ENCODE data around the gene CYB5RL. TPM values are rescaled to one million over a fixed set of nuclear protein-coding genes. Genes with fewer than 3 reads are reported as not detected.

Gene CYB5RL
- total and polyA plus RNA-seq, 2 of the 8 experiments (the other 6 are each of a cell fraction or from before 2014, with no cell fraction given), result 13.2 to 14.1 TPM

GRCh38 chr1:54188291-54188690 lies 11.5 kb downstream of the CYB5RL start:
- Histone ChIP-seq H3K4me3 (ENCODE audit: extremely low read depth in 1 of 4, insufficient read depth in 2 of 4, low read depth in 3 of 4, low read length in 4 of 4) (no peak overlapping the region), H4K8ac (ENCODE audit: extremely low read depth, insufficient read depth, low read length) (no peak overlapping the region), H2BK12ac (ENCODE audit: low read depth, low read length) (no peak overlapping the region), H2BK20ac (ENCODE audit: low read length) (no peak overlapping the region), H3K79me1 (ENCODE audit: low read depth, low read length) (0 out of 2 replicates have a peak, but pooled peaks cover 2% of the 10 kb centered on the region), H3K4me1 (replicated peaks in 1 of 4; ENCODE audit: control insufficient read depth in 3 of 4, insufficient read depth in 4 of 4, low read length in 3 of 4) (no peaks in the 10 kb centered on the region), H4K91ac (replicated peaks; ENCODE audit: insufficient read length, low read length) (no peak overlapping the region), H3K27ac (ENCODE audit: low read depth, low read length) (no peak overlapping the region), H3K4ac (replicated peaks; ENCODE audit: insufficient read length, low read depth, low read length) (no peak overlapping the region), H3K36me3 (ENCODE audit: control insufficient read depth in 2 of 4, insufficient read depth in 4 of 4, low read length in 3 of 4) (peaks cover 0 to 5% (median under 1%) of the 10 kb centered on the region in 4 experiments; a peak in 2 of 8 replicates), H4K20me1 (replicated peaks in 1 of 2; ENCODE audit: control insufficient read depth in 1 of 2, insufficient read depth in 2 of 2, low read length in 2 of 2) (peaks cover 0 to 2% of the 10 kb centered on the region in 2 experiments), H4K5ac (ENCODE audit: insufficient read length, low read depth, low read length) (no peak overlapping the region), H2BK5ac (ENCODE audit: low read depth, low read length) (no peak overlapping the region), H3K14ac (ENCODE audit: insufficient read length) (no peak overlapping the region), H2AK5ac (ENCODE audit: low read depth, low read length) (no peak overlapping the region), H2BK120ac (replicated peaks; ENCODE audit: low read depth, low read length) (no peak overlapping the region), H2AFZ (ENCODE audit: low read length) (no peak overlapping the region), H3K4me2 (ENCODE audit: insufficient read depth in 1 of 2, low read depth in 2 of 2, low read length in 2 of 2) (no peak overlapping the region), H3K9me3 (ENCODE audit: insufficient read depth in 2 of 2, low read depth in 1 of 2, low read length in 1 of 2) (no peaks in the 10 kb centered on the region), H3K23ac (ENCODE audit: insufficient read length) (no peak overlapping the region), H3K27me3 (replicated peaks in 1 of 4; ENCODE audit: control insufficient read depth in 3 of 4, extremely low read depth in 1 of 4, insufficient read depth in 3 of 4, low read length in 3 of 4) (no peaks in the 10 kb centered on the region), H2BK15ac (ENCODE audit: low read length) (no peak overlapping the region), H3K23me2 (ENCODE audit: low read depth, low read length) (no peaks in the 10 kb centered on the region), H3K56ac (replicated peaks; ENCODE audit: insufficient read length, low read depth, low read length) (no peak overlapping the region), H3K18ac (ENCODE audit: extremely low read depth, low read length) (no peak overlapping the region), H3K9ac (replicated peaks in 1 of 4; ENCODE audit: extremely low read depth in 1 of 4, low read depth in 3 of 4, low read length in 3 of 4) (no peak overlapping the region), H3K79me2 (ENCODE audit: control insufficient read depth in 1 of 2, insufficient read depth in 2 of 2, low read length in 2 of 2) (no peaks in the 10 kb centered on the region)
- DNase-seq (ENCODE audit: low read depth in 1 of 2, low spot score in 2 of 2) (no peak), FAIRE-seq (no peak)
- TF ChIP-seq CHD1 (IDR thresholded peaks at IDR 0.05; ENCODE audit: low read depth, low read length), result no peak
- TF ChIP-seq POLR2AphosphoS5 (IDR thresholded peaks at IDR 0.05; ENCODE audit: low read depth, low read length), result no peak
- TF ChIP-seq EZH2 (IDR thresholded peaks at IDR 0.05; ENCODE audit: low read depth, low read length, severe bottlenecking), result no peak
- no peak for TF ChIP-seq ATF2 (IDR thresholded peaks at IDR 0.05; ENCODE audit: low read length)
- no peak for TF ChIP-seq BRCA1 (IDR thresholded peaks at IDR 0.05; ENCODE audit: low read depth, low read length)
- TF ChIP-seq RXRA (IDR thresholded peaks at IDR 0.05; ENCODE audit: insufficient read depth, low read depth, low read length), result no peak
- no peak for TF ChIP-seq TCF12 (IDR thresholded peaks at IDR 0.05; ENCODE audit: low read depth, low read length)
- TF ChIP-seq MAX (IDR thresholded peaks at IDR 0.05), result no peak
- TF ChIP-seq CHD2 (IDR thresholded peaks at IDR 0.05; ENCODE audit: low read length), result no peak
- POLR2A ChIA-PET (ENCODE audit: partially characterized antibody), result interaction anchor here (1.0 to 2.2 kb wide), 4 partner anchors 8 to 42 kb away, joined by 3 to 7 read pairs (median 4); partner anchors contain the start of genes CYB5RL and MRPL37
- CTCF ChIA-PET (ENCODE audit: partially characterized antibody), result interaction anchor here (0.6 to 1.4 kb wide), 4 partner anchors 9 to 196 kb away, joined by 3 to 4 read pairs (median 3); partner anchors contain the start of genes CYB5RL and MRPL37
- 87% methylated on average over 1 of the region's 1 CpG; no CpG with 5 or more reads in 1 of the 2 experiments for WGBS, 2 experiments (ENCODE audit: extremely low coverage in 1 of 2, insufficient coverage in 1 of 2, insufficient read length in 1 of 2, insufficient replicate concordance in 2 of 2, low coverage in 1 of 2, low lambda C conversion rate in 2 of 2, missing lambda C conversion rate in 1 of 2)

Data from H1 (cell line).